Activated T-helper 1 cell treated with anti-CD3 and anti-CD28 coated beads, Interleukin-2, amount 50 U/mL, for 16 hours (primary cell): ENCODE measurements around the gene OR5AC2.

Source experiments
- DNase-seq, 2 donors: peaks; one replicate each; pipeline ENCODE4 v3.0.0-alpha.2; 2020; ENCODE audit warnings: low read depth in 1 of 2, low spot score in 1 of 2

Gene OR5AC2

GRCh38 chr3:98086873-98087272, at the start of gene OR5AC2:
TSS of gene OR5AC2 (plus strand) at chr3:98087173. CDS start at chr3:98087173, 0 bp downstream.
- no peak for DNase-seq

GRCh38 chr3:98038286-98038685, 48.7 kb upstream of the OR5AC2 start:
- no peak for DNase-seq

GRCh38 chr3:98038876-98039275, 48.1 kb upstream of the OR5AC2 start:
- DNase-seq: no peak

GRCh38 chr3:98039322-98040024, 47.5 kb upstream of the OR5AC2 start:
- peak; percentile 23 to 38 for DNase-seq

- DNase-seq: no peak
Measured at GRCh38 chr3:98041350-98041749, 45.6 kb upstream of the OR5AC2 start.

- no peak for DNase-seq
Measured at GRCh38 chr3:98048586-98048985, 38.4 kb upstream of the OR5AC2 start.

- no peak for DNase-seq
Measured at GRCh38 chr3:98049271-98049670, 37.7 kb upstream of the OR5AC2 start.

GRCh38 chr3:98056035-98056434, 30.9 kb upstream of the OR5AC2 start:
- DNase-seq: no peak

- no peak for DNase-seq
Measured at GRCh38 chr3:98057631-98058030, 29.3 kb upstream of the OR5AC2 start.

GRCh38 chr3:98058244-98058960, 28.6 kb upstream of the OR5AC2 start:
- no peak for DNase-seq

- DNase-seq: no peak
Measured at GRCh38 chr3:98068824-98069223, 18.1 kb upstream of the OR5AC2 start.

GRCh38 chr3:98070840-98071239, 16.1 kb upstream of the OR5AC2 start:
- no peak for DNase-seq

GRCh38 chr3:98073486-98073885, 13.5 kb upstream of the OR5AC2 start:
- DNase-seq: no peak

- no peak for DNase-seq
Measured at GRCh38 chr3:98095882-98096281, 8.9 kb downstream of the OR5AC2 start.

GRCh38 chr3:98099848-98100247, 12.9 kb downstream of the OR5AC2 start:
- DNase-seq: no peak

- DNase-seq: no peak
Measured at GRCh38 chr3:98108162-98108561, 21.2 kb downstream of the OR5AC2 start.

- DNase-seq: no peak
Measured at GRCh38 chr3:98109807-98110549, 23.0 kb downstream of the OR5AC2 start.

GRCh38 chr3:98110550-98110908, 23.6 kb downstream of the OR5AC2 start:
- DNase-seq: no peak

- no peak for DNase-seq
Measured at GRCh38 chr3:98114264-98114663, 27.3 kb downstream of the OR5AC2 start.

- DNase-seq: no peak
Measured at GRCh38 chr3:98115717-98116116, 28.7 kb downstream of the OR5AC2 start.

GRCh38 chr3:98130421-98130820, 43.4 kb downstream of the OR5AC2 start, which contains the start of gene OR5H1:
TSS of gene OR5H1 (plus strand) at chr3:98130721. CDS start at chr3:98132698, 1,977 bp downstream.
- DNase-seq: no peak

GRCh38 chr3:98136631-98137030, 49.7 kb downstream of the OR5AC2 start:
- DNase-seq: no peak
